Measurements from ENCODE around the gene NTN4.
"Not testable (repeated sequence)": the region's sequence is repeated elsewhere in the genome, so short reads cannot be mapped to it uniquely, and the experiment has no call there.

Gene NTN4

DNA sequence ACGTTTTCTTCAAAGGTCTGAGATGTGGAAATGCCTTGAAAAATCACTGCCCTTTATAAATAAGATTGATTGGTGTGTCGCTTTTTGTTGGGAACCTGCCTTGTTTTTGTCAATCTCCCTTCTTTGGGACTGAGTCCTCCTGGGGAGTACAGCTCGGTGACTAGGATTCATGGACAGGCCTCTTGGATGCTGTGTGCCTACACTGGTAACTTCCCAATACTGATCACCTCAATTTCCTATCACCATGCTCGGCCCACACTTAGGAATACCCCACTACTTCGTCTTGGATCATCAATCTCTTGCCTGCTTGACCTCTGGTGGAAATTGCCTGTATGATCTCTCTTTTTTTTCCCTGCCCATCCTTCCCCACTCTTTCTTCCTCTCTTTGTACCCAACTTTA, 34.2 kb downstream of the NTN4 start:
- FAIRE-seq: no peak
- DNase-seq (ENCODE audit: insufficient read length, low spot score): no peak

DNA sequence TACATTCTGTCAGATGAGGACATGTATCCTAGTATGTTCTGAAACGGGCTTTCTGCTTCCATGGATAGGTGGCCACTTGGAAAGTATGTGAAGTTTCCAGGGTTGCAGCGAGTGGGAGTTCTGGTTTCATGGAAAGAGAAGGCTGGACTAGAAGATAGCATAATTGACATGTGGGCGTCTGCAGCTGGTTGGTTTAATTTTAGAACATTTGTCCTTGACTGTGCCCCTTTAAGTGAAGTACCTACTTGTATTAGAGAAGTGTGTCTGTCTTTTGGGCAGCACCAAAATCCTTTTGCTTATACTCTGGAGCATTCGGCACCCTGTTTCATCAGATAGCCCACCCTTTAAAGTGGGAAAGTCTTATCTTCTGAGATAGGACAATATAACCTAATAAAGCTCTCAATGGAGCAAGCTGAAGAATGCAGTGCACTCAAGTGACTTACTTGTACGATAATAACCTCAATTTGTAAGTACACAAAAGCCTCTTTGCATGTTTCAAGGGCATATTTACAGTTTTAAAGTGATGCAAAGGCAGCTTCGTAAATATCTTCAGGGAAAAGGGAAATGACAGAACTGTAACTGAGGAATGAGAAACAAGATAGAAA, 35.2 kb downstream of the NTN4 start:
- FAIRE-seq: no peak
- no peak for DNase-seq (ENCODE audit: insufficient read length, low spot score)

GRCh38 chr12:95746062-95746461, 44.5 kb downstream of the NTN4 start:
- FAIRE-seq; DNase-seq (ENCODE audit: insufficient read length, low spot score): not testable (repeated sequence)

- no peak for FAIRE-seq
- DNase-seq (ENCODE audit: insufficient read length, low spot score): no peak
Observed at GRCh38 chr12:95742586-95742985, 48.0 kb downstream of the NTN4 start.

DNA sequence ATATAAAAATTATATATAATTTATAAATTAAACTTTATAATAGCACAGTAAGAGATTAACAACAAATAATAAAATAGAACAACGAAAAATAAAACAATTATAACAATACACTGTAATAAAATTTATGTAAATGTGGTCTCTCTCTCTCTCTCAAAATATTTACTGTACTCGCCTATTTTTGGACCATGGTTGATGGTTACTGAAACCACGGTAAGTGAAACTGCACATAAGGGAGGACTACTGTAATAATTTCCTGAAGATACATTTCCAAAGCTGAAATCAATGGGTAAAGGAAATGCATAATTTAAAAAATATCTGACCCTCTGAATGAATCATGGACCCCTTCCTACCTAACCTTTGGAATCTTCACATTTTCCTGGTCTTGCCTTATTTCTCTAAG, 48.9 kb downstream of the NTN4 start:
- no peak for FAIRE-seq
- no peak for DNase-seq (ENCODE audit: insufficient read length, low spot score)

GRCh38 chr12:95740751-95741150, 49.8 kb downstream of the NTN4 start:
- no peak for FAIRE-seq
- no peak for DNase-seq (ENCODE audit: insufficient read length, low spot score)

GRCh38 chr12:95739561-95740313, 50.8 kb downstream of the NTN4 start:
- FAIRE-seq (no peak), DNase-seq (ENCODE audit: insufficient read length, low spot score) (no peak)

- no peak for DNase-seq (ENCODE audit: insufficient read length, low spot score)
- no peak for FAIRE-seq
Observed at GRCh38 chr12:95738024-95738611, 52.4 kb downstream of the NTN4 start.

DNA sequence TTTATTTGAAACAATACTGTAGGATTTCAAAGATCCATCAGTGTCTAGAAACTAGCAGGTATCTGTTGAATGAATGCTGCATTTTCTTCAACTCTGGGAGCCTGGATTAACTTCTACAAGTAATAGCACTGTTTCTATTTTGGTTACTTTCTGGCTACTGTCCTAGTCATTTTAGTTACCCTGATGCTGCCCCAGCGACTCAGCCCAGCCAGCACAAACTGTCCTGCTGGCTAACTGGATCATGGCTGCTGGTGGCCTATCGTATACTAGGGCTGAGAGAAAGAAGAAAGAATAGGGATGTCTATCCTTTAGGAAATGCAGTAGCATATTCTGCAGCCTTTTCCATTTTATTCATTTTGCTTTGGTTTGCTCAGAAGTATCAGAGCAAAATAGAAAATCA, 53.9 kb downstream of the NTN4 start:
- FAIRE-seq: no peak

GRCh38 chr12:95735728-95736127, 54.8 kb downstream of the NTN4 start:
- FAIRE-seq; DNase-seq (ENCODE audit: insufficient read length, low spot score): not testable (repeated sequence)

More for the DNA sequence above, 53.9 kb downstream of the NTN4 start:
- DNase-seq (ENCODE audit: insufficient read length, low spot score): no peak

DNA sequence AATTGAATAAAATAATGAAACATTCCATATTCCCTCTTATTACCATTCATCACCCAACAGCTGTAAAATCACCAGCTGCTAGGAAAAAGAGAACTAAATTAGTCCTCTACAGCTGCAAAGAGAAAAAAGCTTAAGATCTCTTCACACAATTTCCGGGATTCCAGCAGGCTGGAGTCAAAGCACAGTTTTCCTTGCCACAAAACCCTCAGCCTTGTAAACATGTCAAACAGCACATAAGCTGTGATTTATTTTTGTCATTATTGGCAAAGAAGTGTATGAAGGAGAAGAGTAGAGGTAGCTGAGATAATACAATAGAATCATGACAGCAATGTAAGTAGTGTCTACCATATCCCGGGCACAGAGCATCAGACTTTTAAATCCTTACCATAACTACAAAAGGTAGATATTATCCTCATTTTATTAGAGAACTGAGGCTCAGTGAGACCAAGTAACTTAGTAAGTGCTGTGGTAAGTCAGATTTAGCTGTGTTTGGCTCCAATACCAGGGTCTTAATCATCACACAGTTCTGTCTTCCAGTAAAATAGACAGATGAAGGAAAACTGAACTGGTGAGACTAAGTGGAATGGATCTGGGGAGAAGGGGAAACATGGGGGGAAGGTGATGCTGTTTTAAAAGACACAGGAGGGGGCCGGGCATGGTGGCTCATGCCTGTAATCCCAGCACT, 57.3 kb downstream of the NTN4 start:
- FAIRE-seq: peak; percentile 85
- peak; percentile 84 for DNase-seq (ENCODE audit: insufficient read length, low spot score)

- DNase-seq (ENCODE audit: insufficient read length, low spot score) (no peak), FAIRE-seq (no peak)
Observed at GRCh38 chr12:95731519-95731958, 59.0 kb downstream of the NTN4 start.

GRCh38 chr12:95730457-95730856, 60.1 kb downstream of the NTN4 start:
- no peak for DNase-seq (ENCODE audit: insufficient read length, low spot score)
- FAIRE-seq: peak; percentile 26

DNA sequence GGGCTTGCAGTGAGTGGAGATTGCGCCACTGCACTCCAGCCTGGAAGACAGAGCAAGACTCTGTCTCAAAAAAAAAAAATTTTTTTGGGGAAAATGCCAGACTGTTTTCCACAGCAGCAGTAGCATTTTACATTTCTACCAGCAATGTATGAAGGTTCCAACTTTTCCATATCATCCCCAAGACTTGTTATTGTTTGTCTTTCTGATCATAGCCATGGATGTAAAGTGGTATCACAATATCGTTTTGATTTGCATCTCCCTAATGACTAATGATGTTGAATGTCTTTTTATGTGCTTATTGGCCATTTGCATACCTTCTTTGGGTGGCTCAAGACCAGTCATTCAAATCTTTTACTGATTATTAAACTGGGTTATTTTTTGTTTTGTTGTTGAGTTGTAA, 63.7 kb downstream of the NTN4 start:
- no peak for FAIRE-seq
- no peak for DNase-seq (ENCODE audit: insufficient read length, low spot score)

GRCh38 chr12:95724767-95725166, 65.8 kb downstream of the NTN4 start:
- FAIRE-seq: no peak

GRCh38 chr12:95723693-95724384, 66.7 kb downstream of the NTN4 start:
- DNase-seq (ENCODE audit: insufficient read length, low spot score): no peak
- no peak for FAIRE-seq

More at GRCh38 chr12:95724767-95725166, 65.8 kb downstream of the NTN4 start:
- DNase-seq (ENCODE audit: insufficient read length, low spot score): no peak

GRCh38 chr12:95721320-95721719, 69.2 kb downstream of the NTN4 start:
- DNase-seq (ENCODE audit: insufficient read length, low spot score) (no peak), FAIRE-seq (no peak)

- FAIRE-seq: no peak
- no peak for DNase-seq (ENCODE audit: insufficient read length, low spot score)
Observed at GRCh38 chr12:95720146-95720545, 70.4 kb downstream of the NTN4 start.

GRCh38 chr12:95718772-95719171, 71.8 kb downstream of the NTN4 start:
- FAIRE-seq (no peak), DNase-seq (ENCODE audit: insufficient read length, low spot score) (no peak)

GRCh38 chr12:95718006-95718431, 72.5 kb downstream of the NTN4 start:
- FAIRE-seq (no peak), DNase-seq (ENCODE audit: insufficient read length, low spot score) (no peak)
